Gastrocnemius medialis (tissue), 4 donors: ENCODE measurements around the gene RADIL. TPM values are rescaled to one million over a fixed set of nuclear protein-coding genes. Genes with fewer than 3 reads are reported as not detected.

ENCODE experiments used
- ATAC-seq, 2 donors: fragments of 150-250 bp; one replicate each; pipeline ENCODE4 v1.9.1; 2016
- DNase-seq, 2 donors: peaks; one replicate each; pipeline ENCODE4 v3.0.0-alpha.2; 2019
- H3K27ac ChIP-seq, 4 donors: fragments of 200-600 bp; sonication (generic); 1 replicate in 1 of 4; 2 replicates in 3 of 4; pipeline ENCODE4 v1.5.1; 2016 to 2018; ENCODE audit warnings: mild to moderate bottlenecking in 2 of 4, moderate library complexity in 1 of 4
- H3K27me3 ChIP-seq, 3 donors: fragments of 200-600 bp; sonication (generic) in 2 of 3; 1 replicate in 1 of 3; 2 replicates in 2 of 3; pipeline versions ENCODE4 v1.5.1 to v1.6.0; 2016 to 2019; ENCODE audit warnings: mild to moderate bottlenecking in 1 of 3, moderate library complexity in 1 of 3
- H3K36me3 ChIP-seq, 2 donors: fragments of 200-600 bp; sonication (generic) in 1 of 2; one replicate each; pipeline ENCODE4 v1.5.1; 2017 to 2018
- H3K4me1 ChIP-seq, 2 donors: fragments of 200-600 bp; sonication (generic) in 1 of 2; one replicate each; pipeline ENCODE4 v1.5.1; 2016 to 2017; ENCODE audit warnings: mild to moderate bottlenecking in 2 of 2
- H3K4me3 ChIP-seq, 4 donors: fragments of 200-600 bp; sonication (generic) in 3 of 4; 1 replicate in 1 of 4; 2 replicates in 3 of 4; pipeline ENCODE4 v1.5.1; 2016 to 2019; ENCODE audit warnings: mild to moderate bottlenecking in 2 of 4
- H3K9me3 ChIP-seq, 3 donors: fragments of 200-600 bp; sonication (generic) in 2 of 3; 1 replicate in 1 of 3; 2 replicates in 2 of 3; pipeline ENCODE4 v1.5.1; 2016 to 2019
- CTCF ChIP-seq, 5 experiments: fragments of 450-650 bp in 3 of 5; fragments of 200-600 bp in 2 of 5; sonication (generic) in 2 of 5; IDR thresholded peaks in 4 of 5; conservative IDR thresholded peaks in 1 of 5; 1 replicate in 4 of 5; 2 replicates in 1 of 5; pipeline ENCODE4 v1.5.1; 2016 to 2019; ENCODE audit warnings: antibody characterized with exemption in 5 of 5, mild to moderate bottlenecking in 3 of 5, moderate library complexity in 3 of 5
- POLR2A ChIP-seq, 2 donors: fragments of 450-650 bp; IDR thresholded peaks; one replicate each; pipeline ENCODE4 v1.6.1; 2017; ENCODE audit warnings: antibody characterized with exemption in 2 of 2, mild to moderate bottlenecking in 2 of 2, moderate library complexity in 2 of 2
- in situ Hi-C, 4 donors: fragments of 200-750 bp; cut with MboI; loops; one replicate each; pipeline versions ENCODE4 v1.15.0 to v1.8.0; 2017; ENCODE audit warnings: low sequenced_read_pairs in 4 of 4
- intact Hi-C: fragments of 100-400 bp; cut with DNase I; formaldehyde crosslinking; loops from one replicate; pipeline ENCODE4 v1.15.1; 2023; ENCODE audit warnings: low total_unique reads
- total RNA-seq, 4 donors: library from RNA; depleted of rRNA; stranded (reverse); fragments of >200 nt; gene quantifications; one replicate each; pipeline versions ENCODE4 v1.1.0 to v1.2.3, GENCODE V29; 2016

The RADIL gene
- total RNA-seq, 4 donors from 2014 or later: 2.1 to 12.1 (median 5.0) TPM

GRCh38 chr7:4879396-4880081, 4.0 kb downstream of the RADIL start:
- Histone ChIP-seq H3K4me1 (peaks cover 0 to 4% of the 10 kb centered on the region in 2 donors), H3K9me3 (no peaks in the 10 kb centered on the region), H3K4me3 (peak overlapping the region; percentile 17 to 44 (median 26)), H3K27me3 (peaks cover 0 to 10% (median 4%) of the 10 kb centered on the region in 3 donors), H3K36me3 (peaks cover 0 to 4% of the 10 kb centered on the region in 2 donors), H3K27ac (peak overlapping the region; percentile 15 to 50 (median 44))
- peak in 1 of 2 donors; percentile 38 for DNase-seq
- in situ Hi-C loops: loop anchor here in 1 of 4 donors (10.0 kb wide), 1 partner anchor 85 kb away; no protein-coding TSS in a partner anchor
- TF ChIP-seq POLR2A (IDR thresholded peaks at IDR 0.05) (no peak), CTCF (IDR thresholded peaks at IDR 0.05 in 4 of 5, conservative IDR thresholded peaks at IDR 0.05 in 1 of 5) (no peak)
- peak; percentile 21 to 40 for ATAC-seq
- intact Hi-C loops: loop anchor here (5.0 kb wide), 1 partner anchor 237 kb away; no protein-coding TSS in a partner anchor

GRCh38 chr7:4878336-4879335, 4.9 kb downstream of the RADIL start:
- Histone ChIP-seq H3K27me3 (peaks cover 0 to 4% (median 0%) of the 10 kb centered on the region in 3 donors), H3K9me3 (no peaks in the 10 kb centered on the region), H3K4me3 (peak overlapping the region; percentile 17 to 44 (median 26)), H3K4me1 (peaks cover 0 to 4% of the 10 kb centered on the region in 2 donors), H3K36me3 (peaks cover 0 to 4% of the 10 kb centered on the region in 2 donors), H3K27ac (peak overlapping the region in 2 of 4 donors; percentile 4 to 50)
- no peak for TF ChIP-seq POLR2A (IDR thresholded peaks at IDR 0.05)
- no peak for TF ChIP-seq CTCF (IDR thresholded peaks at IDR 0.05 in 4 of 5, conservative IDR thresholded peaks at IDR 0.05 in 1 of 5)
- in situ Hi-C loops: no loop called here
- DNase-seq: no peak
- intact Hi-C loops: no loop called here
- no peak for ATAC-seq

GRCh38 chr7:4876586-4876985, 6.9 kb downstream of the RADIL start:
- Histone ChIP-seq H3K36me3 (peaks cover 0 to 4% of the 10 kb centered on the region in 2 donors), H3K27ac (no peak overlapping the region), H3K4me3 (no peak overlapping the region), H3K9me3 (no peaks in the 10 kb centered on the region), H3K4me1 (no peaks in the 10 kb centered on the region), H3K27me3 (no peaks in the 10 kb centered on the region)
- no peak for DNase-seq
- in situ Hi-C loops (no loop called here), intact Hi-C loops (no loop called here)
- no peak for TF ChIP-seq CTCF (IDR thresholded peaks at IDR 0.05 in 4 of 5, conservative IDR thresholded peaks at IDR 0.05 in 1 of 5)
- TF ChIP-seq POLR2A (IDR thresholded peaks at IDR 0.05): no peak
- no peak for ATAC-seq

- H3K36me3 ChIP-seq: peaks cover 0 to 4% of the 10 kb centered on the region in 2 donors
These were observed 8.1 kb downstream of the RADIL start for GRCh38 chr7:4875391-4875790.

More at GRCh38 chr7:4875391-4875790, 8.1 kb downstream of the RADIL start:
- Histone ChIP-seq H3K4me3 (no peak overlapping the region), H3K27ac (no peak overlapping the region), H3K4me1 (no peaks in the 10 kb centered on the region), H3K9me3 (no peaks in the 10 kb centered on the region), H3K27me3 (no peaks in the 10 kb centered on the region)
- no peak for DNase-seq
- intact Hi-C loops (no loop called here), in situ Hi-C loops (no loop called here)
- no peak for TF ChIP-seq POLR2A (IDR thresholded peaks at IDR 0.05)
- TF ChIP-seq CTCF (IDR thresholded peaks at IDR 0.05 in 4 of 5, conservative IDR thresholded peaks at IDR 0.05 in 1 of 5): no peak
- no peak for ATAC-seq
